GM19035 (cell line): ENCODE results near the gene SOX11.

Source experiments
- ATAC-seq: cut with Tn5 transposase; IDR thresholded peaks from one replicate; pipeline ENCODE4 v1.9.1; 2021; ENCODE audit not compliant: unreplicated experiment

SOX11 gene

GRCh38 chr2:5691221-5691984 is 781 bp upstream of the SOX11 start:
- ATAC-seq = no peak

GRCh38 chr2:5692561-5693286 is 540 bp downstream of the SOX11 start:
- no peak for ATAC-seq

- no peak for ATAC-seq
Observed at GRCh38 chr2:5693287-5694201, 1.4 kb downstream of the SOX11 start.

- ATAC-seq = no peak
Observed at GRCh38 chr2:5694306-5694705, 2.1 kb downstream of the SOX11 start.

GRCh38 chr2:5695654-5696403 is 3.6 kb downstream of the SOX11 start:
- ATAC-seq = peak; percentile 40

GRCh38 chr2:5696404-5696944 is 4.3 kb downstream of the SOX11 start:
- ATAC-seq = peak; percentile 38

- peak; percentile 54 for ATAC-seq
Observed at GRCh38 chr2:5696945-5697521, 4.8 kb downstream of the SOX11 start.

- ATAC-seq = no peak
Observed at GRCh38 chr2:5697562-5697961, 5.4 kb downstream of the SOX11 start.

- no peak for ATAC-seq
Observed at GRCh38 chr2:5698134-5698533, 6.0 kb downstream of the SOX11 start.

- no peak for ATAC-seq
Observed at GRCh38 chr2:5699963-5700362, 7.8 kb downstream of the SOX11 start.

- ATAC-seq = no peak
Observed at GRCh38 chr2:5700551-5700950, 8.4 kb downstream of the SOX11 start.

- no peak for ATAC-seq
Observed at GRCh38 chr2:5701266-5701665, 9.1 kb downstream of the SOX11 start.

- ATAC-seq = no peak
Observed at GRCh38 chr2:5703166-5703565, 11.0 kb downstream of the SOX11 start.

GRCh38 chr2:5705490-5705889 is 13.3 kb downstream of the SOX11 start:
- ATAC-seq = no peak

GRCh38 chr2:5706717-5707455 is 14.7 kb downstream of the SOX11 start:
- ATAC-seq = no peak

- no peak for ATAC-seq
Observed at GRCh38 chr2:5710615-5711014, 18.4 kb downstream of the SOX11 start.

GRCh38 chr2:5713101-5713500 is 20.9 kb downstream of the SOX11 start:
- ATAC-seq = no peak

- no peak for ATAC-seq
Observed at GRCh38 chr2:5719629-5720334, 27.6 kb downstream of the SOX11 start.

- no peak for ATAC-seq
Observed at GRCh38 chr2:5720426-5720825, 28.2 kb downstream of the SOX11 start.
